Subcutaneous adipose tissue (tissue), 4 donors: ENCODE data around the gene ALDH1L1. TPM values are rescaled to one million over a fixed set of nuclear protein-coding genes. Genes with fewer than 3 reads are reported as not detected.

Source experiments
- total RNA-seq, 4 donors: library from RNA; depleted of rRNA; stranded (reverse); fragments of >200 nt; gene quantifications; one replicate each; pipeline ENCODE4 v1.1.0, GENCODE V29; 2016
- TF ChIP-seq, protein P1 (sequence below): fragments of 450-650 bp; IDR thresholded peaks from one replicate; pipeline ENCODE4 v1.5.1; 2016; ENCODE audit warnings: low read depth, mild to moderate bottlenecking, control low read depth, antibody characterized with exemption, moderate library complexity

The ALDH1L1 gene
- total RNA-seq = 100 to 1,000 TPM in 1 of 4 donors, 10 to 100 TPM in 3; 63.4 to 281 (median 73.8) TPM

DNA sequence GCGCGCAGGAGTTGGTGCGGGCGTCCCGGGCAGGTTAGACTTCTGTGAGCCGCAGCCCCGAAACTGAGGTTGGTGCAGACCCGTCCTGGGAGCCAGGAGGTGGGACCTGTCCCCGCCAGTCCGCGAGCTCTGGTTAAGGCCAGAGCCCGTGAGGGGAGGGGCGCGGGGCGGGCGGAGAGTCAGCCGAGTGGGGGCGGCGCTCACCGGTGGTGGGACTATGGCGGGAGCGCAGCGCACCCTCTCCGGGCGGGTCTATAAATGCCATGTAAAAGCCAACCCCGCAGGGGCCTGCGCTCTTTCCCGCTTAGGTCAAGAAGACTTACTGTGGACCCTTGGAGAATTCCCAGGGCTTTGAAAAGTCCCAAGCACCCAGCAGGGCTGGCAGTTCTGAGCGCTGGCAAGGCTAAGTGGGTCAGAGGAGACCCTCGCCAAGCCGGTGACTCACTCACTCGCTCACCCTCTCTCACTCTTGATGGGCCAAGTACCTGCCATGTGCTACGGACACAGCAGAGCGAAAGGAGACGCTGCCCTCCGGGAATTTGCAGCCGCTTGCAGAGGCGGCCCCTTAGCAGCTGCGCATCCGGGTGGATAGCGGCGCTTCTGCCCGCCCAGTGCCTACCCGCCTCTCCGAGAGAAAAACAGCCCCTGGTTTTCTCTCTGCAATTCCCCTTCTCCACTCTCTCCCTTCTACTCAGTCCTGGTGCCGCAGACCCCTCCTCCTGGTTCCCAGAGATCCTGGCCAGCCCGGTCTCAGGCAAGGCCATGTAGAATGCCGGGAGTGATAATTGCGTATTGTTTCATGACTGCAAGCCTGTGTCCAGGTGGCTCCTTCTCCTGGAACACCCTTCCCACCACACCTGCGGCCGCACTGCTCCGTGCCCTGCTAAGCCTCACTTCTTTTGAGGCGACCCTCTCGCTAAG is at the start of gene ALDH1L1:
Gene ALDH1L1 (minus strand): TSS at position 110 of the 921 bp plus-strand sequence. CDS start 19,607 bp downstream, outside the sequence.
- TF ChIP-seq, protein P1, sequence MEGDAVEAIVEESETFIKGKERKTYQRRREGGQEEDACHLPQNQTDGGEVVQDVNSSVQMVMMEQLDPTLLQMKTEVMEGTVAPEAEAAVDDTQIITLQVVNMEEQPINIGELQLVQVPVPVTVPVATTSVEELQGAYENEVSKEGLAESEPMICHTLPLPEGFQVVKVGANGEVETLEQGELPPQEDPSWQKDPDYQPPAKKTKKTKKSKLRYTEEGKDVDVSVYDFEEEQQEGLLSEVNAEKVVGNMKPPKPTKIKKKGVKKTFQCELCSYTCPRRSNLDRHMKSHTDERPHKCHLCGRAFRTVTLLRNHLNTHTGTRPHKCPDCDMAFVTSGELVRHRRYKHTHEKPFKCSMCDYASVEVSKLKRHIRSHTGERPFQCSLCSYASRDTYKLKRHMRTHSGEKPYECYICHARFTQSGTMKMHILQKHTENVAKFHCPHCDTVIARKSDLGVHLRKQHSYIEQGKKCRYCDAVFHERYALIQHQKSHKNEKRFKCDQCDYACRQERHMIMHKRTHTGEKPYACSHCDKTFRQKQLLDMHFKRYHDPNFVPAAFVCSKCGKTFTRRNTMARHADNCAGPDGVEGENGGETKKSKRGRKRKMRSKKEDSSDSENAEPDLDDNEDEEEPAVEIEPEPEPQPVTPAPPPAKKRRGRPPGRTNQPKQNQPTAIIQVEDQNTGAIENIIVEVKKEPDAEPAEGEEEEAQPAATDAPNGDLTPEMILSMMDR = no peak

DNA sequence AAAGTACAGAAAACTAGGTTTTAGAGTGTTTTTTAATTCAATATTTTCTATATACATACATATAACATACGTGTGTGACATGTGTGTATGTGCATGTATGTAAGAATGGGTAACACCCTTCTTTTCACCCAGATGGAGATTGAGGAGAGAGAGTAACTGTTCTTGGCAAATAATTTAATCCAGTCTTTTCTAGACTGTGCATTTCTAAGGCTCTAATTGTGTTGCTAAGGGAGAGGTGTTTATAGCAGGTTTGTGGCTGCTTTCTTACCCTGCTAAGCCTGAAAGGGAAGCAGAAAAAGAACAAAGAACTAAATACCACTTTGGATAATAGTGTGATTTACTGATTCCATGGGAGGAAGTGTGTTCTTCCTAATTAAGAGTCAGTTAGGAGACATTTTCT is 46.0 kb upstream of the ALDH1L1 start:
- TF ChIP-seq, protein P1 = no peak

DNA sequence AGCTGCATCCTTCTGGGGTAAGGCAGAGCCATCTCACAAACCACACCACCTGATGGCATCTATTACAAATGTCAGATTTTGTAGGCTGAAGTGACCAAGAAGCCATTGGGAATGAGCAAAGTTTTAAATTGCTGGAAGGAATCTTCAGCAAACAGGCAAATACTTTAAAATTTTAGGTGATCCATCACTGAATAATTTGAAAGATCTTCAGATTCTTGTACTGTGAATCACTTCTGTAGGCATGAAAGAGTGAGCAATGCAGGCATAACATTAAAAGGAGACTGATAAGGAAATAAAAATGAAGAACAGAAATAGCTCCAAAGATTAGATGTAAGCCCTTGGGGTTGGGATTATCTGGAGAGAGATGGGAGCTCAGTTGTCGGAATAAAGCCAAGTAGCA is 36.0 kb upstream of the ALDH1L1 start:
- TF ChIP-seq, protein P1 = no peak

DNA sequence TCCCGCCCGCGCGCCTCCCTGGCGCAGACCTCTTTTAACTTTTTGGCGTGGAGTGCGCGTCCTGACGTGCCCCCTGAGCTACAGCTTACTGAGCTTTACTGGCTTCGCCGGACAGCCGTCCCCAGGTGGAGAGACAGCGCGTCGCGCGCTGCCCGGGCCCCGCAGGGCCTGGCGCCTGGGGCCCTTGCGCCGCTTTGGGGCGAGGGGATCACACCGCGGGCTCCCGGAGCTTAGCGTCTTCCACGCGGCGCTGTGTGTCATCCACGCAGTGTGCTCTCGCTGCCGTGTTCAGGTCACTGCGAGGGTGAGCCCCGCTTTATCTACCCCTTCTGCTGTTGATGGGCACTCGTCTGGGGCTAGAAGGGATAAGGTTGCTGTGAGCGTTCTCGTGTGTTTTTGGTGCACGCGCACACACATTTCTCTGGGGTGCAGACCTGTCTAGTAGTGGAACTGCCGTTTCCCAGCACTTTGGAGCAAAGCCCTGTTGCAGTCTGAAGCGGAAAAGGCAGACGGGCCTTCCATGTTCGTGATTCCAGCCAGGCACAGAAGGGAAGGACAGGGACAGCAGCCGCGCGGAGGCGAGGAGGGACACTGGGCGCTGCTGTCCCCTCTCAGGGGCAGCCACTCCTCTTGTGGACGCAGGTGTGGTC is 33.1 kb upstream of the ALDH1L1 start:
- TF ChIP-seq, protein P1 = no peak

DNA sequence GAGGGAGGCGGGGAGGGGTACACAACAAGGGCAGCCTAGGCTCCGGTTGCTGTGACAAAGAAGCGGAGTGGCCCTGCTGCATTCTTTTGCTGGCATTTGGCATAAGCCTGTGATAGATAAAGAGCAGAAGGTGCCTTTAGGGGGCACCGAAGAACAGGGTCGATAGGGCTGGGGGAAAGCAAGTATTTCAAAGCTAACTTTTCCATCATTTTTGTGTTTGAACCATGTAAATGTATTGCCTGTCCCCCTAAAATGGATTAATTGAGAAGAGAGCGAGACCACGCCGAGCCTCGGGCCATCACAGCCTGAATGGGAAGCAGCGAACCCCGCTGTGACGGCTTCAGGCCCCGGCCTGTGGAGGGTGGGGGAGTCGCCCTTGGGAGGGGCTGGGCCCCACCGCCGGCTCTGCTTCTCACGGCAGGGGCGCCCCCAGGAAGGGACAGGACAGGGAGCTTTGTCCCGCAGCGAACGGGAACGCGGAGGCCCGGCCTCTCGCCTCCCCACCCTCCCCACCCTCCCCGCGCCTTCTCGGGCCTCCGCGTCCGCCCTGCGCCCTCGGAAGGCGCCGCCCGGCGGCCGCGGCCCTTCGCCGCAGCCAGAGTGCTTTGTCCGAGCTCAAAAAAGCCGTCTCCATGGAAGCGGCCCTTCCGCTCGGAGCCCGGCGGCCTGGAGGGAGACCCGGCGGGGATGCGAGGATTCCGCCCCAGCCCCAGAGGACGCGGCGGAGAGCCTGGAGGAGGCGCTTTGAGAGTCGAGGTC is 32.4 kb upstream of the ALDH1L1 start:
- TF ChIP-seq, protein P1 = no peak

DNA sequence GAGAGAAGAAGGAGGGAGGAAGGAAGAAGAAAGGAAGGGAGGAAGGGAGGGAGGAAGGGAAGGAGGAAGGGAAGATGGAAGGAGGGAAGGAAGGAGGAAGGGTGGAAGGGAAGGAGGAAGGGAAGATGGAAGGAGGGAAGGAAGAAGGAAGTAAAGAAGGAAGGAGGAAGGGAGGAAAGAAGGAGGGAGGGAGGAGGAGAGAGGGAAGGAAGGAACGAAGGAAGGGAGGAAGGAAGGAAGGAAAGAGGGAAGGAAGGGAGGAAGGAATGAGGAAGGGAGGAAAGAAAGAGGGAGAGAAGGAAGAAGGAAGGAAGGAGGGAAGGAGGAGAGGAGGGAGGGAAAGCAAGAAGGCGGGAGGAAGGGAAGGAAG is 31.8 kb upstream of the ALDH1L1 start:
- TF ChIP-seq, protein P1 = no peak
